ENCODE measurements around the gene LDLRAD3.
A peak's percentile ranks its signal among the peaks of the same experiment; 100 is the strongest.

Gene LDLRAD3

GRCh38 chr11:35928688-35929395 lies 15.0 kb upstream of the LDLRAD3 start:
- DNase-seq = no peak

GRCh38 chr11:35930466-35930865 lies 13.4 kb upstream of the LDLRAD3 start:
- no peak for DNase-seq

- DNase-seq = no peak
Observed at GRCh38 chr11:35932121-35932520, 11.7 kb upstream of the LDLRAD3 start.

GRCh38 chr11:35932681-35933319 lies 11.1 kb upstream of the LDLRAD3 start:
- DNase-seq = no peak

DNA sequence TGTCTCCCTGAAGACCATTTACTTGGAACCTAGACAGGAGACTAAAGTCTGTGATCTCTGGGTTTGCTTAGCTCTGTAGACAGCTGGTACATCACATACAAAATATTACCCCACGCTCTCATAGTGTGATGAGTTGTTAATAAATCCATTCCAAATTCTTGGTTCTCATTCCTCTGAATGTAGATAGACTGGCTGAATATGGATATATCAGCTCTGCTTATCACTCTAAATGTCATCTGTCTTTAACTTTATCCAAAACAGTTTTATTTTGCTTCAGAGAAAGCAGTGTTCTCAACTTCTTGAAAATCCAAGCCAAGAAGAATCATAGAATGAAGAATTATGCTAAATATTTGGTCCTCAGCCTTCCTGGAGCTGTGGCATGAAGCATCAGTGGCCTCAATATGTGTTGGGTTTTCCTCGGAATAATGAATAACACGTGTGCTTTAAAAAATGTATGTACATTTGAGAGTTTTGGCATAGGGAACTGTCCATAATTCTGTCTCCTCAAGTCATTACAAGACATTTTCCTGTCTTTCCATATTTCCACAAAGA lies 10.5 kb upstream of the LDLRAD3 start:
- DNase-seq = no peak

DNA sequence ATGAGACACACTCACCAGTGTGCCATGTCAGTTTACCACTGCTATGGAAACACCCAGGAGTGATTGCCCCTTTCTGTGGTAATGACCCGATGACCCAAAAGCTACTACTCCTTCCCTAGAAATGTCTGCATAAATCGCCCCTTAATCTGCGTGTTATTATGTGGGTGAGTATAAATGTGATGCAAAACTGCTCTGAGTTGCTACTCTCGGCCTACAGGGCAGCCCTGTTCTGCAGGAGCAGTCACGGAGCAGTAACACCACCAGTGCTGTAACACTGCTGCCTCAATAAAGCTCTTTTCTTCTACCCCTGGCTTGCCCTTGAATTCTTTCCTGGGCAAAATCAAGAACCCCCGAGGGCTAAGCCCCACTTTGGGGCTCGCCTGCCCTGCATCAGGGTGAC lies 9.6 kb upstream of the LDLRAD3 start:
- no peak for DNase-seq

DNA sequence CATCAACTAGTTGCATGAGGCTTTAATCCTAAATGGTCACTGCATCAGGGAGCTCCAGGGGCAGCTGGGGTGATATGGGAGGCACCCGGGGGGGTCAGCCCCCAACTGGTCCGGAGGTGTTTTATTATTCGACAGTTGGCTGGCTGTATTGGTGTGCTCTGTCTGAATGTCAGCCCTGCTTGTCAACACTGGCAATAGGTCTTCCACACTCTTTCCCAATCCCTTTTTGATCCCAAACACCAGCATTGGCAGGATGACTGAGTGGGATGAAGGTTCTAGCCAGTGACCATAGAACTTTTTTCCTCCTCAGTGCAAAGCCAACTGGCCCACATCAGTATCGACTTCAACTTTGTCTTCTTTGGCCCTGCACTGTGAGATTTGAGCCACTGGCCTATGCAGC lies 8.9 kb upstream of the LDLRAD3 start:
- DNase-seq = no peak

- DNase-seq = no peak
Observed at GRCh38 chr11:35935390-35935789, 8.5 kb upstream of the LDLRAD3 start.

DNA sequence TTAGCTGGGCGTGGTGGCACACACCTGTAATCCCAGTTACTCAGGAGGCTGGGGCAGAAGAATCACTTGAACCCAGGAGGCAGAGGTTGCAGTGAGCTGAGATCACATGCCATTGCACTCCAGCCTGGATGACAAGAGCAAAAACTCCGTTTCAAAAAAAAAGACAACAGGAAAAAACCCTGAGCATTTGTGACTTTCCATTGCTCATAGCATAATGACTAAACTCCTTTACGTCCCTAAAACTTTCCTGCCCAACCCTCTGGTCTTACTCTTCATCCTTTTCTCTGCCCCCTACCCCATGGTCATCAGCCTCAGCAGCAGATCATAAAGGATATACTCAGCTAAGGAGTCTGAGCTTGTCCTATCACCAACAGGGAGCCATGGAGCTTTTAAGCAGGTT lies 6.8 kb upstream of the LDLRAD3 start:
- no peak for DNase-seq

DNA sequence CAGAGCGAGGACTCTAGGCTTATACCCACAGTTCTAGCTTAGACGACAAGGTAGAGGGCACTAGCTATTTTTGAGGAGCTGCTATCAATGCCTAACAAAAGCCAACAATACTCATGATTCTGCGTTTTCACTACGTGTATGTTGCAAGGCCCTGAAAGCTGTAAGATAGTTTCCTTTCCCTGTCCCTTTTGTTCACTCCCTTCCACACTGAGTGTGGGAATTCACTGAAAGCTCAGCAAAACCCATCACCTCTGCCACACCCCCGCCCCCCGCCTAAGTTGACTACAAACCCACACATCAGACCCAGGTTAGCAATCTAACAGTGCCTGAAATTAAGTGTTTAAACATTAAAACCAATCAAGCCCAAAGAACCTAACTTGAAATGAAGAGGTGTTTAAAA lies 6.2 kb upstream of the LDLRAD3 start:
- no peak for DNase-seq

DNA sequence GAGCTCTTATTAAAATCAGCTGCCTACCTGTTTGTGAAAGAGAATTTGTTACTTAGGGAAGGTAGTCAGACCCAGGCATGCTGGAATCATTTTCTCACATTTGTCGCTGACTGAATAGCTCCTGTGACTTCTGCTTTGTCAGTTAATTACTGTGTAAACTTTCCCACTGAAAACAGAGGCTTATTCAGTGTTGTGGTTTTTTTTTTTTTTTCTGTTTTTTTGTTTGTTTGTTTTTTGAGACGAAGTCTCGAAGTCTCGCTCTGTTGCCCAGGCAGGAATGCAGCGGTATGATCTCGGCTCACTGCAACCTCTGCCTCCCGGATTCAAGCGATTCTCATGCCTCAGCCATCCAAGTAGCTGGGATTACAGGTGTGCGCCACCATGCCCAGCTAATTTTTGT lies 5.6 kb upstream of the LDLRAD3 start:
- no peak for DNase-seq

DNA sequence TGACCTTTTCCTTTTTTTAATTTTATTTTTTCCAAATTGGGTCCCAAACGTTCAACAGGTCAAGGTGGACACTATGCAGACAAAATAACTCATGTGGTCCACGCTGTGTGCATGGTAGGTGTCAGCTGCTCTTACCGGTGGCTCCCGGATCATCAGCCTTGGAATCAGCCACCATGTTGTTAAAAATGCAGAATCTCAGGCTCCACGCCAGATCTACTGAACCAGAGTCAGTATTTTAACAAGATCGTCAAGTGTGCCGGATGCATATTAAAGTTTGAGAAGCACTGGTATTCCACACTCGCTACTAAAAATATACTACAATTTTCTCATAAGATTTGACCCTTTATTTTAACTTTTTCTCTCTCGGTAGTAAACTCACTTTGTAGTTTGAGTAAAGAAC lies 553 bp upstream of the LDLRAD3 start:
- no peak for DNase-seq

GRCh38 chr11:35944503-35945136 lies 758 bp downstream of the LDLRAD3 start:
- no peak for DNase-seq

DNA sequence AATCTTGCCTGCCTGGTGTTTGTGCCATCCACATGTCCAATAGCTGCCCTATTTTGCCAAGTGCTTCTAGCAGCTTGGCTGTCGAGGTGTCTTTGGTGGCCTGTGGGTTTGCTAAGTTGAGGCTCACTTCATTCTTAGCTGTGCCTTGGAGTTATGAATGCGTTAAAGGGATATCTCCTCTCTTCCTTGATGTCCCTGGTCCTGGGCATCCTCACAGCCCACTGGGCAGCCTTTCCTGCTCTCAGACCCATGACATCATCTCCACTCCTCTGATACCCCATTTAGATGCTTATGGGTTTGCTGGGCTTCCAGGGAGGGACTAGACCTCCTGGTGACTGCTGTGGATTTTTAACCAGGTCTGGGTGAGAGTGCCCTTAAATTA lies 1.3 kb downstream of the LDLRAD3 start:
- DNase-seq = no peak

GRCh38 chr11:35946766-35947165 lies 2.9 kb downstream of the LDLRAD3 start:
- DNase-seq = peak; percentile 33

GRCh38 chr11:35947437-35947836 lies 3.6 kb downstream of the LDLRAD3 start:
- no peak for DNase-seq

DNA sequence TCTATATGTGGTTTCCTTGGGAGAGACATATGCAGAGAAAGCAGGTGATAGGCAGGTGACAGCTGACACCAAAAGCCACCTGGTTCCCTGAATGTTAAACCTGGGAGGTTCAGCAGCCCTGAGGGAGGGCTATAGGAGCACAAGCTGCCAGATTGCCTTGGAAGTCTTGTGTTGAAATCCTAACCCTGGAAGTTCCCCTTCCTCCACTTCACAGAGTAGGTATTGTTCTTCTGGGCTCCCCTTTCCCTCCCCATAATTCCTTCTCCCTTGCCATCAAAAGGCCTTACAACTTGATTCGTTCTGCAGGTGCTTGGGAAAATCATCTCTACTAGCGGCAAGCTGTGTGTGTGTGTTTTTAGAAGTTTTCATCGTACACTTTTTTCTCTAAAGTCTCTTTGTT lies 5.4 kb downstream of the LDLRAD3 start:
- no peak for DNase-seq

- DNase-seq = no peak
Observed at GRCh38 chr11:35950082-35950481, 6.2 kb downstream of the LDLRAD3 start.

DNA sequence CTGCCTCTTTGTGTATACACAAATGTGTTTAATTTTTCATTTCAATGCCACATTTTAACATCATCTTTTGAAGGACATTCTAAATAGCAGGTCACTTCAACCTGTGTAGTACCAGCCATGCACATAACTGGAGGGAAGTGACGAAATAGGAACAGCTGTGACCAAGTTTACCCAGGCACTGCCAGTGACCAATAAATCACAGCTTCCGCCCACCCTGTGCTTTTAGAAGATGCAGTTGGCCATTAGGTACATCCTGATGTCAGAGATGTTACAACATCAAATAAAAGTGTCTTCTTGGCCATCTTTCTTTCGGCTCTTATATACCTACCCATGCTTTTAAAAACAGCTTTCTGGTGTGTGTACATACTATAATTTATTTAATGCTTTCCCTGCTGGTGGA lies 7.8 kb downstream of the LDLRAD3 start:
- no peak for DNase-seq

GRCh38 chr11:35953081-35953760 lies 9.4 kb downstream of the LDLRAD3 start:
- DNase-seq = no peak

GRCh38 chr11:35954205-35954604 lies 10.3 kb downstream of the LDLRAD3 start:
- no peak for DNase-seq

GRCh38 chr11:35955636-35956035 lies 11.8 kb downstream of the LDLRAD3 start:
- DNase-seq = no peak

DNA sequence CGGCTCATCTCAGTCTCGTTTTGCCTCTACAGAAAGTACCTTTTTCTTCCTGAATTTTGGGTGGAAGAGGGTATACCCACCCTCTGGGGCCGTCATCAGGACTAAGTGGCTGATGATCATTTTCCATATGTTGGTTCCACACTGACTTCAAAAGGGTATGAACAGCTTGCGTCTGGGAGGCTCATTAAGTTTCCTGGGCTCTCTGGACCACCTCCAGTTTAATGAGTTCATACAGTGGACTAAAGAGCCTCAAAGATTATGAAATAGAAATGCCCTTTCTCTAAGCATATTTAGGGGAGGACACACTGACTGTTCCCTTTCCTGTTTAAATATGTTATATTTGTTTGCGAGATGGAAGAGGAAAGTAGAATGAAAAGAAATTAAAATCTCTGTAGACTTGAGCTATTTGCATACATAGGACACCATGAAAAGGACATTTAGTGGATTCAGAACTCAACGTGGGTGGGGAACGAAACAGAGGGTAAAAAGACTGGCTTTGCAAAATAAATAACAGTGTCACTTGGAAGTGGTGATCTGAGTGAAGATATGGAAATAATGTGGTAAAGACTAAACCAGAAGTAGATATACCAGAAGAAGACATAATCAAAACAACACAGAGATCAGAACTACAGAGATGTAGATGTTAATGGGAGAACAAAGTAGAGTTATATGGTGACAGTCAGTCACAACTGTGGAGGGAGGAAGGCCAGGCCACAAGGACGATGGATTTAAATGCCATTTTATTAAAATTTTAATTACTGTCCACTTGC lies 18.7 kb downstream of the LDLRAD3 start:
- DNase-seq = no peak

Data from NCI-H2227 treated with DMSO at 0.1 percent for 48 hours (cell line).